T-helper 1 cell (primary cell): ENCODE measurements around the gene PPP3R2.
"Not testable (repeated sequence)": the region's sequence is repeated elsewhere in the genome, so short reads cannot be mapped to it uniquely, and the experiment has no call there.

Experiments used
- DNase-seq, 5 donors: peaks; one replicate each; pipeline ENCODE4 v3.0.0-alpha.2; 2012 to 2020
- total RNA-seq, 4 donors: gene quantifications; one replicate each; lab custom pipeline; 2026; lab: John Stamatoyannopoulos, UW

Gene PPP3R2, protein sequence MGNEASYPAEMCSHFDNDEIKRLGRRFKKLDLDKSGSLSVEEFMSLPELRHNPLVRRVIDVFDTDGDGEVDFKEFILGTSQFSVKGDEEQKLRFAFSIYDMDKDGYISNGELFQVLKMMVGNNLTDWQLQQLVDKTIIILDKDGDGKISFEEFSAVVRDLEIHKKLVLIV
- 0 reads per million in 4 donors for total RNA-seq

DNA sequence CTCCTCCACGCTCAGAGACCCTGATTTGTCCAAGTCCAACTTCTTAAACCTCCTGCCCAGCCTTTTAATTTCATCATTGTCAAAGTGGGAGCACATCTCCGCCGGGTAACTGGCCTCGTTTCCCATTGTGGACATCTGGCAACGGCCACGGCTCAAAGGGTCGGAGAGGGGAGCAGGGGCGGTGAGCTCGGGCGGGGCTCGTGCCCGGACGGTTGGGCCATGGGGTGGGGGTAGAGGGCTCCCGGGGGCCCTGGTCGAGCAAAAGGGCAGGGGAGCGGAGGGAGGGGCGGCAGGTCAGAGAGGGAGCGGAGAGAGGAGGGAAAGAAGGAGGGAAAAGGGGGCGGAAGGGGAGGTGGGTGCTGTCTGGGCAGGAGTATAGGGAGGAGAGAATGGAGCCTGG lies at the start of gene PPP3R2:
Gene PPP3R2 (minus strand): TSS at position 174 of the 400 bp plus-strand sequence. CDS start 48 bp downstream, at position 126.
- no peak for DNase-seq

DNA sequence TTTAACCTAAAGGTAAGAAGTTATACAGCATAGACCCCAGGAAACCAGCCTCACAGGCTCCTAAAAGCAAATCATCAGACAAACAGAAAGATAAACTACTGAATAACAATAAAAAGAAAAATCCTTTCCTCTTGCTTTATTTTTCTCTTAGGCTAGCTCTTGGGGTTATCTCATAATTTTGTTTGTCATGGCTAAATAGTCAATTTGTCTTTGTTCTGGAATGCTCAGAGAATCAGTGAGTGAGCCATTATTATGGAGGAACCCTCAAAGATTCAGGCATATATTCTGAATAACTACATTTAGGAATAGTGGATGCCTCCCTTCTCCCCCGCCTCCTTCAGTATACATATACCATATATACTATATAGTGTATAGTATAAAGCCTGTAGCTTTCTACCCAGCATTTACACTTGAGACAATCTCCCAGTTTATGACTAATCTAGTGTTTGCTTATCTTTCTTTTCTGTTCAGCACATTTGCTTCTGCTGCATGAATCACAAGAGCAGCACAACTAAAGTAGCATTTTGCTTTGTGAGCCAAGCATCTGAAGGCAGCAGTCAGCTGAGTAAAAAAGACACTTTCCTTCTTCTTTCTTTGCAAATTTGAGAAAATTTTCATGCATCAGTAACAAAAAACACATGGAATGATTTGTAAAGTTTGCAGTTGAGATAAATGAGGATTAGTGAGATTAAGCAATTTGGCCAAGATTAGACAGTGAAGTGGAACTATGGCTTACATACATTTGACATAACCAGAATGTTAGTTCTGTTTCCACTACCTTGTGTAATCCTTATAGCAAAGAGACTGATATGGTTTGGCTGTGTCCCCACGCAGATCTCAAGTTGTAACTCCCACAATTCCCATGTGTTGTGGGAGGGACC lies 45.3 kb upstream of the PPP3R2 start:
- no peak for DNase-seq

- DNase-seq = no peak
Observed at GRCh38 chr9:101639311-101639710, 44.5 kb upstream of the PPP3R2 start.

- DNase-seq = no peak
Observed at GRCh38 chr9:101636247-101636646, 41.5 kb upstream of the PPP3R2 start.

- no peak for DNase-seq
Observed at GRCh38 chr9:101635473-101635872, 40.7 kb upstream of the PPP3R2 start.

- no peak for DNase-seq
Observed at GRCh38 chr9:101634741-101635409, 40.1 kb upstream of the PPP3R2 start.

DNA sequence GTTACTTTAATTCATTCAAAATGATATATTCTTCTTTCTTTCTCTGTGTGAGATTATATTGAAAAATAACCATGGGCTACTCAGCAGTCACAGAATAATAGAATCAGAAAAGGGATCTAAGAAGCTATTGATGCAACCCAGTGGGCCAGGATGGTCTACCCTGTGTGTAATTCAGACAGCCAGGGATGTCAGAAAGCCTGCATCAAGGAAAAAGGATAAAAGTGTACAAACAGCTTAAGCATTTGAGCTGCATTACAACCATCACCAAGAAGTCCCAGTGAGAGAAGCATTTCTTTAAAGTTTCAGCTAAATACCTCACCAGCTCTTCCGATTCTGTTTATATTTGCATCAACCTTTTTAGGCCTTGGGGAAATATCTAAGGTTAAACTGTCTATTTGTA lies 37.8 kb upstream of the PPP3R2 start:
- no peak for DNase-seq

DNA sequence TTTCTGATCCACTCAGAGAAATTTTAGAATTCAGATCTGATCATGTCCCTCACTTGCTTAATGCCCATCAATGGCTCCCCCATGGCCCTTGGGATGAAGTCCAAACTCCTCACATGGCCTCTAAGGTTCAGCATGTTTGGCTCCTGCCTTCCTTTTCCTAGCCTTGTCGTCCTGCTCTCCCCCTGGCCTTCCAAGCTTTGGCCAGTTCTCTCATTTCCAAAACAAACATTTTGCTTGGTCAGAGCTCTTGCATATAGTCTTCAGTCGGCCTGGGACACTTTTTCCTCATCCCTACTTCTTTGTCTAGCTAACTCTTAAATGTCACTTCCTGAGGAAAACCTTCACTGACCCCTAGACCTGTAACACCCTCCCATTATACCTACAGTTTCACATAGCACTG lies 37.1 kb upstream of the PPP3R2 start:
- no peak for DNase-seq

DNA sequence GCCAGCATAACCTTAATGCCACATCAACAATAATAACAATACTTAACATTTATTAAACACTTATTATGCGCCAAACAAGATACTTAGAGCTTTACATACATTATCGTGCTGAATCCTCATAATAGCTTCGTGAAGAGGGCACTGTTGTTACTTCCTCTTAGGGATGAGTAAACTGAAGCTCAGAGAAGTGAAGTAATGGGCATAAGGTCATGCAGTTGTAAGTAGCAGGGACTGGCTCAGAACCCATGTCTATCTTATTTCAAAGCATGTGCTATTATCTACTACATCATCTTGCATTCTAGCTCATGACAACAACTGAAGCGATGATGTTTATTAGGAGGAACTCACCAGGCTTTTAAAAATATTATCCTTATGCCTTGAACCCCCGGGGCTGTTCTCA lies 34.9 kb upstream of the PPP3R2 start:
- DNase-seq = no peak

GRCh38 chr9:101628173-101628572 lies 33.4 kb upstream of the PPP3R2 start:
- DNase-seq = no peak

DNA sequence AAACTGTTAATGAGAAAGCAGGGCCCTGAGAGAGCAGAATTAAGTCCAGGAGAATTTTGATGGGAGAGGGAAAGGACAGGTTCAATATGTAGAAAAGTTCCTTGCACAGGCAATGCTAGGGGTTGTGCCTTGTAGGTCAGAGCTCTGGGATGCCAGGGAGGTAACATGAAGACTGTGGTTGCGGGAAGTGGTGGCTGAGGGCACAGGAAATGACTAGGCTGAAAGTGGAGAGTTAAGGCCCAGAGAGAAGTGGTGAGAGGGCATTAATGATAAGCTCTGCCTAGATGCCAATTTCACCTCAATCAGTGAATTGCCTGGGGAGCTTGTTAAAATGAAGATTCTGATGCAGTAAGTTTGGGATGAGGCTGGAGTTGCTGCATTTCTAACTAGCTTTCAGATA lies 31.5 kb upstream of the PPP3R2 start:
- peak in 1 of 5 donors; percentile 44 for DNase-seq

DNA sequence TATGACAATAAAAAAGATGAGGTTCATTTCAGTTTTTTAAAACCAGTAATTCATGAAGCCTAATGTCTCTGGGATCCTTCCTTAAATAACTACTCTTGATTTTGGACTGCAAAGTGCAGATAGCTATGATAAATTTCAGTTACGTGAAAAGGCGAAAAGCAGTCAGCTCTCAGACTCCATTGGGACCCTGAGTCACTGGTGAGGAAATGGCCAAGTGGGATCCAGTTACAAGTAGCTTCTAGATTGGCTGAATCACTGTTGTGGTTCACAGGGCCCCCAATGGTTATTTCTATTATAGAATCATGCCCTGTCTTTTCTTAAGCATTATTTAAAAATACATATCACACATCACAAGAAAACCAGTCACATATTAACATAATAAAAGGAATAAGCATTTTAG lies 31.1 kb upstream of the PPP3R2 start:
- no peak for DNase-seq

DNA sequence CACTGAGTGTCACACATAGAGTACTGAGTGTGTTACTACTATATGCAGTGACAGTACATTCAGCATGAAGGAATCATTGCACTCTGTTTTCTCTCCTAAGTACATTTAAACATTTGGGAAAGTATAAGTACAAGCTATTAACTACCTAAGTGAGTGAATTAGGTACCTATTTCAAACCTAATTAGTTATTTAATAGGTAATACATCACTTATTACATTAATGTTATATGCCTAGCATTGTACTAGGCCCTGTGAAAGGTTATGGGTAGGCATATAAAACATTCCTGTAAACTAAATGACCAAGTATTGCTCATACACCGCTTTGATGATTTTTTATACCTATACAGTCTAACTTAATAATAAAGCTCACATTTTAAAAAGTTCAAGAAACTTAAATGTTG lies 25.7 kb upstream of the PPP3R2 start:
- no peak for DNase-seq

- peak in 1 of 5 donors; percentile 2 for DNase-seq
Observed at GRCh38 chr9:101618698-101619097, 23.9 kb upstream of the PPP3R2 start.

- no peak for DNase-seq
Observed at GRCh38 chr9:101605547-101605946, 10.8 kb upstream of the PPP3R2 start.

GRCh38 chr9:101604296-101604695 lies 9.5 kb upstream of the PPP3R2 start:
- no peak for DNase-seq

DNA sequence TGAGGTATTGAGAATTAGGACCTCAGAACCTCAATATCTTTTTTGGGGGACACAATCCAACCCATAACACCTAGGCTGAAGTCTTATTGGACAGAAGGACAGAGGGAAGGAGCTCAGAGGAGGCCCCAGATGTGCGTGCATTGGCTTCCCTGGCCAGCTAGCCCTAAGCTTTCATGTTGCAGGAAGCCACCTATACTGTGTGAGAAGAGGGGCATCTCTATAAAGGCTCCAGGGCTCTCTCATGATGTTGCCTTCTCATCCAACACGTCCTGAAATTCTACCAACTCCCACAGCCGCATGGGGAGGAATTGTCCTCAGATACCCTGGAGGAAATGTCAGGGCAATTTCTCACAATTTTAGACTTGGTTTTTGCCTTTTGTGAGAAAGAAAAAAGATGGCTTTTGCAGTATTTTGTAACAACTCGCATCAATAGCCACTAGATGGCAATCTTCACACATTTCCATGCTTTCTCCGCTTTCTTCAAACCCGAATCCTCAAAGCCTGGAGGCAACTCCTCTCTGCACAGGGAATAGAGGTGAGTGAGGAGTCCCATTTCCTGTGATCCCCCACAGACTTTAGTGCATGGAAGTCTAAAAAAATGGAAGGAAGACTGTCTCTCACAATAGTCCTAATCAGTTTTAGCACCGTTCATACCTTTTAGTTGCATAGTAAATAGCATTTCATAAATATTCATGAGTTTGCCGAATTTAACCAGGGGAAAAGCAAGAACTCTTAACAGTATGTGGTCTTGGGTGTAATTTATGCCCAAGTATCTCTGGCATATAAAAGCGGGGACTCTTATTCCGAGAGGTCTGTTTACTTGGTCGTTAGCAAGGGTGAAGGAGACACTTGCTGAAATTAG lies 7.4 kb upstream of the PPP3R2 start:
- DNase-seq = peak in 1 of 5 donors; percentile 19

GRCh38 chr9:101593345-101593744 lies 1.4 kb downstream of the PPP3R2 start:
- no peak for DNase-seq

DNA sequence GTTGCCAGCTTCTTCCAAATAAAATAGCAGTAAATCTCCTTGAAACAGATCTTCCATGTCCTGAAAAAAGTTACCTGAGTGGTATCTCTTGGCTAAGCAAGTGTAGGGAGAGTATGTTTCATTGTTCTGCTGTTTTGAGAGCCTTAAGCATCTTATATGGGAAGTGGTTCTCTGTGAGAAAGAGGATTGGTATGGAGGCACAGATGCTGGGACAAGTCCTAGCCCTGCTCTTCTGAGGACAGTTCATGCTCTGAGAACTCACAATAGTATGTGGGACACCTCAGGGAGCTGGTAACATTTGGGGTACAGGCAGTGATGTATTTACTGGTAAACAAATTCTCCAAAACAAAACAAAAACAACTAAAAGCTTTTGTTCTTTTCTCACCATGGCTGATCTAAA lies 2.0 kb downstream of the PPP3R2 start:
- no peak for DNase-seq

- no peak for DNase-seq
Observed at GRCh38 chr9:101591787-101592446, 2.9 kb downstream of the PPP3R2 start.

DNA sequence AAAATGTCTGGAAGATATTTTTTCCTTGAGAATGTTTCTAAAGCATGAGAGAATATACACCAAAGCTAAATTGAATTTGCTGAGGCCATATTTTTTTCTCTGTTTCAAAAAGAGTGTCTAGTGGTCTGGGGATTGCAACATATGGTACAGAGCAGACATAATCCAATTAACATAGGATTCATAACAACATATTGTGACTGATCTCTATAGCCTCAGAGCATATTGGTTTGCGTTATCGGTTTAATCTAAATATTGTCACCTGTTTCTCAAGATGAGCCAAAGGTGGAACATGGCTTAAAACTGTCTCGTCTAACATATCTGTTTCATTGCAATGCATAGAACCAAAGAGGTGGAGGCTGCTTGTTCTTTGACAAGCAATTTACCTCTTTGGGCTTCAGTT lies 3.9 kb downstream of the PPP3R2 start:
- no peak for DNase-seq

DNA sequence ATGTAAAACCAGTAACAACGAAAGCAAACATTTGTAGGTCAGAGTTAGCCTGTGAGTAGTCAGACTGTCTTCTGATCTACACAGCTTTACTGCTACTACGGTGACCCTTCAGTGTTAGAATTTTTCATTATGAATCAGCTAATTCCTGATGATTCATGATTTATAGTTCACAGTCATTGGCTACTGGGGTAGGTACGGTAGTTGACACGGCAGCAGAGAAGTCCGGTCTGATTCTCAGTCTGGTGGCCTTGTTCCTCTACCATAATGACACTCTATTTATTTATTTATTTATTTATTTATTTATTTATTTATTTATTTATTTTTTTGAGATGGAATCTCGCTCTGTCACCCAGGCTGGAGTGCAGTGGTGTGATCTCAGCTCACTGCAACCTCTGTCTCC lies 4.7 kb downstream of the PPP3R2 start:
- not testable (repeated sequence) for DNase-seq
